ENCODE data around the gene NUP160. TPM values are rescaled to one million over a fixed set of nuclear protein-coding genes. Genes with fewer than 3 reads are reported as not detected.
"Not testable (repeated sequence)": the region's sequence is repeated elsewhere in the genome, so short reads cannot be mapped to it uniquely, and the experiment has no call there.

Gene NUP160
- total RNA-seq, 3 donors from 2014 or later, result 76.6 to 86.7 (median 80.4) TPM

- no peaks in the 10 kb centered on the region for H3K27me3 Mint-ChIP-seq (ENCODE audit: low read depth)
- no peak overlapping the region for H3K4me3 Mint-ChIP-seq
- H3K9me3 Mint-ChIP-seq, result no peaks in the 10 kb centered on the region
- peaks cover 11% of the 10 kb centered on the region for H3K4me1 Mint-ChIP-seq (ENCODE audit: low read depth)
- no peak for ATAC-seq
- no peak for DNase-seq
- H3K36me3 Mint-ChIP-seq (ENCODE audit: insufficient read depth), result peaks cover 43% of the 10 kb centered on the region
These were observed 91.9 kb downstream of the NUP160 start for GRCh38 chr11:47756208-47756607.

DNA sequence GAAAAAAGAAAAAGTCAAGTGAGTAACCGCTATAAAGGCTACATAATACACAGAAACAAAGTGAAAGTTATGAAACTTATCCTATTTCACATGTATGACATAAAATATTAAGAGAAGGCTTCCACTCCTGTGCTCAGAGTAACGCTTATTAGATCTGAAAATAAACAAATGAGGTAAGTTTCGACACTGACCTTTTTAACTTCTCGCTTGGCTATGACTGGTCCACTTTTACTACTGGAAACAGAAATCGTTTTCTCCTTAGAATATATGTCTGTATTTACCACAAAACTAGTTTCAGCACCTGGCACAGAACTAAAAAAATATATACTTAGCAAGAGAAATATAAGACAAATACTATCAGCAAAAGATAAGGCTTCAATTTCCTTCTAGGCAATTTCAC lies 97.4 kb downstream of the NUP160 start:
- H3K36me3 Mint-ChIP-seq (ENCODE audit: insufficient read depth), result peaks cover 34% of the 10 kb centered on the region
- no peaks in the 10 kb centered on the region for H3K9me3 Mint-ChIP-seq
- ATAC-seq (no peak), DNase-seq (no peak)
- H3K4me3 Mint-ChIP-seq, result no peak overlapping the region
- H3K27me3 Mint-ChIP-seq (ENCODE audit: low read depth), result no peaks in the 10 kb centered on the region
- peaks cover 8% of the 10 kb centered on the region for H3K4me1 Mint-ChIP-seq (ENCODE audit: low read depth)

GRCh38 chr11:47742494-47742893 lies 105.7 kb downstream of the NUP160 start:
- not testable (repeated sequence) for ATAC-seq; H3K4me1 Mint-ChIP-seq (ENCODE audit: low read depth); DNase-seq; H3K27me3 Mint-ChIP-seq (ENCODE audit: low read depth); H3K9me3 Mint-ChIP-seq; H3K4me3 Mint-ChIP-seq
- peaks cover 25% of the 10 kb centered on the region for H3K36me3 Mint-ChIP-seq (ENCODE audit: insufficient read depth)

DNA sequence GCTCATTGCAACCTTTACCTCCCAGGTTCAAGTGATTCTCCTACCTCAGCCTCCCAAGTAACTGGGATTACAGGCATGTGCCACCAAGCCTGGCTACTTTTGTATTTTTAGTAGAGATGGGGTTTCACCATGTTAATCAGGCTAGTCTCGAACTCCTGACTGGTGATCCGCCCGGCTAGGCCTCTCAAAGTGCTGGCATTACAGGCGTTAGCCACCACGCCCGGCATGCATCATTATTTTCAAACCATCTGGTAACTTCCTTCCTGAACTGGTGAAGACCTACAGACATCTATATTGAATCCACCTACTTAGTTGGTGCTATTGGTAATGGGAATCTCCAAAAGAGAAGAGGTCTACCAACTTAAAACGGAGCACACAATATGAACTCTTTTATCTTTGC lies 110.3 kb downstream of the NUP160 start:
- ATAC-seq, H3K4me3 Mint-ChIP-seq: not testable (repeated sequence)
- peaks cover 21% of the 10 kb centered on the region for H3K36me3 Mint-ChIP-seq (ENCODE audit: insufficient read depth)

DNA sequence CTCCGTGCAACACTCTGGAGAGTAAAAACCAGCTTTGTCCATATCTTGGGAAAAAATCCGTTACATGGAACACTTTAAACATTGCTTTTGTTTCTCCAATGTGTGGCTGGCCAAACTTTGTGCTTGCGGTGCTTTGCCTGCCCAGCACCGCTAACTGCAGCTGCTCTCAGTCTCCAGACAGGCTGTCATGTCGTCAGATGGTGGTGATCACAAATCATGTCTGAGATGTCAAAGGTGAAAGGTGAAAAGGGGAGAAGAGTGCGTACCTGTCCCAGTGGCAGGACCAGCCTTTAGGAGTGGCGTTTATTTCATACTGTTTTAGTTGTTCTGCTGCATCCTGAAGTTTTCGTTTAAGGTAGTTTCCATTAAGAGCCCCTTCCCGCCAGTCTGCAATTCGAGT lies 115.9 kb downstream of the NUP160 start:
- no peaks in the 10 kb centered on the region for H3K27me3 Mint-ChIP-seq (ENCODE audit: low read depth)
- DNase-seq (no peak), ATAC-seq (no peak)
- H3K4me1 Mint-ChIP-seq (ENCODE audit: low read depth), result no peaks in the 10 kb centered on the region
- H3K4me3 Mint-ChIP-seq, result no peak overlapping the region
- H3K9me3 Mint-ChIP-seq, result no peaks in the 10 kb centered on the region
- H3K36me3 Mint-ChIP-seq (ENCODE audit: insufficient read depth), result peaks cover 38% of the 10 kb centered on the region

More for the DNA sequence above, 110.3 kb downstream of the NUP160 start:
- DNase-seq; H3K4me1 Mint-ChIP-seq (ENCODE audit: low read depth); H3K9me3 Mint-ChIP-seq; H3K27me3 Mint-ChIP-seq (ENCODE audit: low read depth): not testable (repeated sequence)

- no peak for ATAC-seq
- Mint-ChIP-seq H3K36me3 (ENCODE audit: insufficient read depth) (peaks cover 33% of the 10 kb centered on the region), H3K4me1 (ENCODE audit: low read depth) (no peaks in the 10 kb centered on the region), H3K9me3 (no peaks in the 10 kb centered on the region), H3K27me3 (ENCODE audit: low read depth) (no peaks in the 10 kb centered on the region), H3K4me3 (no peak overlapping the region)
- DNase-seq, result no peak
These were observed 116.7 kb downstream of the NUP160 start for GRCh38 chr11:47731475-47731874.

Other genes starting within 250 kb of the NUP160 start
- gene MTCH2, start 205.8 kb downstream of the NUP160 start, total RNA-seq, result 100 to 1,000 TPM; 122 to 147 (median 128) TPM
- gene AGBL2, start 133.0 kb downstream of the NUP160 start, total RNA-seq, result 1 to 10 TPM in 2 of 3 donors, under 1 TPM in 1; 0.83 to 2.0 (median 1.7) TPM
- 100 to 1,000 TPM; 113 to 129 (median 121) TPM for gene FNBP4, start 81.0 kb downstream of the NUP160 start, total RNA-seq
- 10 to 100 TPM; 13.8 to 22.3 (median 19.0) TPM for gene PTPRJ, start 132.2 kb upstream of the NUP160 start, total RNA-seq